IgD-negative memory B cell (primary cell): ENCODE measurements around the gene PCBD1. TPM values are rescaled to one million over a fixed set of nuclear protein-coding genes. Genes with fewer than 3 reads are reported as not detected.

ENCODE experiments used
- H3K27ac Mint-ChIP-seq, 3 donors: one replicate each; pipeline ENCODE4 v1.8.0; 2020 to 2022; ENCODE audit warnings: mild to moderate bottlenecking in 3 of 3, mixed read lengths in 3 of 3, moderate library complexity in 1 of 3
- H3K27me3 Mint-ChIP-seq: one replicate; pipeline ENCODE4 v1.8.0; 2021; ENCODE audit warnings: mixed read lengths
- H3K36me3 Mint-ChIP-seq: one replicate; pipeline ENCODE4 v1.8.0; 2020; ENCODE audit warnings: mild to moderate bottlenecking, mixed read lengths
- H3K4me1 Mint-ChIP-seq, 3 donors: one replicate each; pipeline ENCODE4 v1.8.0; 2020 to 2022; ENCODE audit warnings: mixed read lengths in 3 of 3, mild to moderate bottlenecking in 1 of 3
- H3K4me3 Mint-ChIP-seq, 4 donors: one replicate each; pipeline ENCODE4 v1.8.0; 2020 to 2022; ENCODE audit warnings: mild to moderate bottlenecking in 4 of 4, mixed read lengths in 4 of 4, moderate library complexity in 3 of 4
- H3K9me3 Mint-ChIP-seq, 3 donors: one replicate each; pipeline ENCODE4 v1.8.0; 2020 to 2021; ENCODE audit warnings: mixed read lengths in 3 of 3, mild to moderate bottlenecking in 1 of 3
- polyA plus RNA-seq: library from polyadenylated mRNA; unstranded; fragments of 300-500 nt; fragmentation: Illumina TruSeq; gene quantifications from one replicate; pipeline ENCODE4 v1.2.3, GENCODE V29; 2021

Gene PCBD1
- polyA plus RNA-seq = 27.2 TPM

- Mint-ChIP-seq H3K27me3 (no peaks in the 10 kb centered on the region), H3K36me3 (peaks cover 5% of the 10 kb centered on the region), H3K9me3 (no peaks in the 10 kb centered on the region), H3K4me3 (peak within 1 kb of the TSS; percentile 85 to 94 (median 91)), H3K4me1 (peaks cover 6 to 13% (median 6%) of the 10 kb centered on the region in 3 donors), H3K27ac (peak within 1 kb of the TSS; percentile 48 to 81 (median 80))
Measured at GRCh38 chr10:70887804-70888800, at the start of gene PCBD1. TSS of gene PCBD1 (minus strand) at chr10:70888565. CDS start at chr10:70888533, 32 bp downstream.

GRCh38 chr10:70937661-70938060, 49.3 kb upstream of the PCBD1 start:
- Mint-ChIP-seq H3K27ac (no peak overlapping the region), H3K9me3 (no peaks in the 10 kb centered on the region), H3K36me3 (no peaks in the 10 kb centered on the region), H3K4me1 (peaks cover 0 to 4% (median 2%) of the 10 kb centered on the region in 3 donors), H3K4me3 (no peak overlapping the region), H3K27me3 (peaks cover 15% of the 10 kb centered on the region)

- peak overlapping the region in 1 of 4 donors; percentile 17 for H3K4me3 Mint-ChIP-seq
- no peaks in the 10 kb centered on the region for H3K9me3 Mint-ChIP-seq
- peak overlapping the region in 1 of 3 donors; percentile 13 for H3K27ac Mint-ChIP-seq
- H3K36me3 Mint-ChIP-seq = no peaks in the 10 kb centered on the region
- peaks cover 0 to 4% (median 2%) of the 10 kb centered on the region in 3 donors for H3K4me1 Mint-ChIP-seq
- H3K27me3 Mint-ChIP-seq = peaks cover 15% of the 10 kb centered on the region
Measured at GRCh38 chr10:70936111-70936510, 47.7 kb upstream of the PCBD1 start.

- H3K9me3 Mint-ChIP-seq = no peaks in the 10 kb centered on the region
Measured at GRCh38 chr10:70935631-70936030, 47.3 kb upstream of the PCBD1 start.

GRCh38 chr10:70935125-70935625, 46.8 kb upstream of the PCBD1 start:
- Mint-ChIP-seq H3K27ac (no peak overlapping the region), H3K4me3 (peak overlapping the region in 1 of 4 donors; percentile 4), H3K4me1 (peaks cover 0 to 4% (median 2%) of the 10 kb centered on the region in 3 donors), H3K9me3 (no peaks in the 10 kb centered on the region), H3K36me3 (no peaks in the 10 kb centered on the region), H3K27me3 (peaks cover 15% of the 10 kb centered on the region)

More at GRCh38 chr10:70935631-70936030, 47.3 kb upstream of the PCBD1 start:
- H3K4me3 Mint-ChIP-seq = peak overlapping the region in 1 of 4 donors; percentile 17
- H3K27ac Mint-ChIP-seq = no peak overlapping the region
- peaks cover 15% of the 10 kb centered on the region for H3K27me3 Mint-ChIP-seq
- H3K36me3 Mint-ChIP-seq = no peaks in the 10 kb centered on the region
- H3K4me1 Mint-ChIP-seq = peaks cover 0 to 4% (median 2%) of the 10 kb centered on the region in 3 donors

GRCh38 chr10:70934701-70935100, 46.3 kb upstream of the PCBD1 start:
- Mint-ChIP-seq H3K9me3 (no peaks in the 10 kb centered on the region), H3K27ac (no peak overlapping the region), H3K4me1 (peaks cover 0 to 4% (median 2%) of the 10 kb centered on the region in 3 donors), H3K4me3 (no peak overlapping the region), H3K36me3 (no peaks in the 10 kb centered on the region), H3K27me3 (peaks cover 15% of the 10 kb centered on the region)

GRCh38 chr10:70932392-70933196, 44.2 kb upstream of the PCBD1 start:
- Mint-ChIP-seq H3K9me3 (no peaks in the 10 kb centered on the region), H3K4me1 (peaks cover 2 to 10% (median 2%) of the 10 kb centered on the region in 3 donors), H3K4me3 (no peak overlapping the region), H3K27me3 (peaks cover 13% of the 10 kb centered on the region), H3K36me3 (no peaks in the 10 kb centered on the region), H3K27ac (no peak overlapping the region)

GRCh38 chr10:70931168-70931815, 42.9 kb upstream of the PCBD1 start:
- no peaks in the 10 kb centered on the region for H3K36me3 Mint-ChIP-seq
- no peak overlapping the region for H3K4me3 Mint-ChIP-seq
- no peaks in the 10 kb centered on the region for H3K9me3 Mint-ChIP-seq
- H3K27ac Mint-ChIP-seq = no peak overlapping the region
- H3K4me1 Mint-ChIP-seq = peaks cover 2 to 8% (median 4%) of the 10 kb centered on the region in 3 donors
- H3K27me3 Mint-ChIP-seq = peaks cover 7% of the 10 kb centered on the region

- peaks cover 7% of the 10 kb centered on the region for H3K27me3 Mint-ChIP-seq
- H3K9me3 Mint-ChIP-seq = no peaks in the 10 kb centered on the region
- H3K27ac Mint-ChIP-seq = no peak overlapping the region
- H3K36me3 Mint-ChIP-seq = no peaks in the 10 kb centered on the region
- H3K4me1 Mint-ChIP-seq = peaks cover 2 to 7% (median 4%) of the 10 kb centered on the region in 3 donors
- no peak overlapping the region for H3K4me3 Mint-ChIP-seq
Measured at GRCh38 chr10:70930263-70931000, 42.1 kb upstream of the PCBD1 start.

GRCh38 chr10:70928140-70928539, 39.8 kb upstream of the PCBD1 start:
- Mint-ChIP-seq H3K9me3 (no peaks in the 10 kb centered on the region), H3K36me3 (no peaks in the 10 kb centered on the region), H3K27me3 (peaks cover 7% of the 10 kb centered on the region), H3K27ac (no peak overlapping the region), H3K4me3 (no peak overlapping the region), H3K4me1 (peaks cover 2 to 9% (median 4%) of the 10 kb centered on the region in 3 donors)

- Mint-ChIP-seq H3K27me3 (peaks cover 7% of the 10 kb centered on the region), H3K4me1 (peaks cover 2 to 9% (median 4%) of the 10 kb centered on the region in 3 donors), H3K36me3 (no peaks in the 10 kb centered on the region), H3K4me3 (peak overlapping the region in 1 of 4 donors; percentile 6), H3K9me3 (no peaks in the 10 kb centered on the region), H3K27ac (no peak overlapping the region)
Measured at GRCh38 chr10:70927189-70927943, 39.0 kb upstream of the PCBD1 start.

GRCh38 chr10:70926226-70927000, 38.0 kb upstream of the PCBD1 start:
- Mint-ChIP-seq H3K9me3 (no peaks in the 10 kb centered on the region), H3K36me3 (no peaks in the 10 kb centered on the region), H3K4me3 (no peak overlapping the region), H3K27me3 (peaks cover 7% of the 10 kb centered on the region), H3K27ac (no peak overlapping the region), H3K4me1 (peaks cover 2 to 9% (median 4%) of the 10 kb centered on the region in 3 donors)
